ENCODE data around the gene BTG3. TPM values are rescaled to one million over a fixed set of nuclear protein-coding genes. Genes with fewer than 3 reads are reported as not detected.

Gene BTG3
- total RNA-seq, 1 experiment from 2014 or later: 7.1 TPM

GRCh38 chr21:17560377-17561025 lies 52.2 kb downstream of the BTG3 start:
- intact Hi-C loops (cut with micrococcal nuclease): no loop called here
- H3K27me3 ChIP-seq (ENCODE audit: low read length): no peaks in the 10 kb centered on the region
- H3K9me3 ChIP-seq (ENCODE audit: low read length): no peaks in the 10 kb centered on the region
- no peak overlapping the region for H3K4me2 ChIP-seq (ENCODE audit: low read length)
- H3K9ac ChIP-seq (ENCODE audit: low read length): no peak overlapping the region
- TF ChIP-seq EZH2phosphoT487 (IDR thresholded peaks at IDR 0.05; ENCODE audit: borderline replicate concordance, low read length) (no peak), EZH2 (IDR thresholded peaks at IDR 0.05; ENCODE audit: low read length, unreplicated experiment) (no peak)
- TF ChIP-seq, protein P1, sequence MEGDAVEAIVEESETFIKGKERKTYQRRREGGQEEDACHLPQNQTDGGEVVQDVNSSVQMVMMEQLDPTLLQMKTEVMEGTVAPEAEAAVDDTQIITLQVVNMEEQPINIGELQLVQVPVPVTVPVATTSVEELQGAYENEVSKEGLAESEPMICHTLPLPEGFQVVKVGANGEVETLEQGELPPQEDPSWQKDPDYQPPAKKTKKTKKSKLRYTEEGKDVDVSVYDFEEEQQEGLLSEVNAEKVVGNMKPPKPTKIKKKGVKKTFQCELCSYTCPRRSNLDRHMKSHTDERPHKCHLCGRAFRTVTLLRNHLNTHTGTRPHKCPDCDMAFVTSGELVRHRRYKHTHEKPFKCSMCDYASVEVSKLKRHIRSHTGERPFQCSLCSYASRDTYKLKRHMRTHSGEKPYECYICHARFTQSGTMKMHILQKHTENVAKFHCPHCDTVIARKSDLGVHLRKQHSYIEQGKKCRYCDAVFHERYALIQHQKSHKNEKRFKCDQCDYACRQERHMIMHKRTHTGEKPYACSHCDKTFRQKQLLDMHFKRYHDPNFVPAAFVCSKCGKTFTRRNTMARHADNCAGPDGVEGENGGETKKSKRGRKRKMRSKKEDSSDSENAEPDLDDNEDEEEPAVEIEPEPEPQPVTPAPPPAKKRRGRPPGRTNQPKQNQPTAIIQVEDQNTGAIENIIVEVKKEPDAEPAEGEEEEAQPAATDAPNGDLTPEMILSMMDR (conservative IDR thresholded peaks at IDR 0.05; ENCODE audit: low read depth, low read length): no peak
- ChIA-PET CTCF (no interaction called here), POLR2A (ENCODE audit: unreplicated experiment) (no interaction called here)
- no peaks in the 10 kb centered on the region for H3K9me2 ChIP-seq (replicated peaks; ENCODE audit: low read length)
- no peak overlapping the region for H2AFZ ChIP-seq (ENCODE audit: low read length)
- H3K4me3 ChIP-seq (ENCODE audit: low read length): no peak overlapping the region
- BruUV-seq (replicated peaks): no TSS peak
- DNase-seq (no peak), ATAC-seq (no peak)
- no peaks in the 10 kb centered on the region for H3K79me2 ChIP-seq (ENCODE audit: low read length)
- no peak overlapping the region for H3K27ac ChIP-seq (ENCODE audit: low read length)
- no peaks in the 10 kb centered on the region for H4K20me1 ChIP-seq (ENCODE audit: low read length)
- no peaks in the 10 kb centered on the region for H3K4me1 ChIP-seq (ENCODE audit: insufficient read depth, low read length)
- H3F3A ChIP-seq (ENCODE audit: low read length, unreplicated experiment): no peaks in the 10 kb centered on the region
- H3K36me3 ChIP-seq (ENCODE audit: low read depth, low read length): no peaks in the 10 kb centered on the region

- intact Hi-C loops (cut with micrococcal nuclease): no loop called here
- Histone ChIP-seq H3K79me2 (ENCODE audit: low read length) (no peaks in the 10 kb centered on the region), H3K4me2 (ENCODE audit: low read length) (no peak overlapping the region), H3K9me2 (replicated peaks; ENCODE audit: low read length) (no peaks in the 10 kb centered on the region), H4K20me1 (ENCODE audit: low read length) (no peaks in the 10 kb centered on the region), H3K9ac (ENCODE audit: low read length) (no peak overlapping the region), H3K4me1 (ENCODE audit: insufficient read depth, low read length) (0 out of 2 replicates have a peak, but pooled peaks cover under 1% of the 10 kb centered on the region), H3K4me3 (ENCODE audit: low read length) (no peak overlapping the region), H3K36me3 (ENCODE audit: low read depth, low read length) (no peaks in the 10 kb centered on the region), H2AFZ (ENCODE audit: low read length) (no peak overlapping the region), H3K27ac (ENCODE audit: low read length) (no peak overlapping the region), H3K27me3 (ENCODE audit: low read length) (no peaks in the 10 kb centered on the region), H3K9me3 (ENCODE audit: low read length) (no peaks in the 10 kb centered on the region), H3F3A (ENCODE audit: low read length, unreplicated experiment) (no peaks in the 10 kb centered on the region)
- no peak for TF ChIP-seq EZH2phosphoT487 (IDR thresholded peaks at IDR 0.05; ENCODE audit: borderline replicate concordance, low read length)
- TF ChIP-seq, protein P1 (conservative IDR thresholded peaks at IDR 0.05; ENCODE audit: low read depth, low read length): peak; percentile 56; the same call in 1 of the 2 replicates
- CTCF ChIA-PET: interaction anchor here (0.5 to 1.1 kb wide), 4 partner anchors 8 to 168 kb away, joined by 3 to 18 read pairs (median 4); no protein-coding TSS in a partner anchor
- DNase-seq (peak; percentile 20), ATAC-seq (0 out of 2 replicates have a peak, but pooled peaks have one; percentile 33)
- no TSS peak for BruUV-seq (replicated peaks)
- POLR2A ChIA-PET (ENCODE audit: unreplicated experiment): no interaction called here
Observed at GRCh38 chr21:17554679-17555465, 57.8 kb downstream of the BTG3 start.
